ENCODE measurements around the gene KCNG3. TPM values are rescaled to one million over a fixed set of nuclear protein-coding genes. Genes with fewer than 3 reads are reported as not detected.

KCNG3 gene, protein sequence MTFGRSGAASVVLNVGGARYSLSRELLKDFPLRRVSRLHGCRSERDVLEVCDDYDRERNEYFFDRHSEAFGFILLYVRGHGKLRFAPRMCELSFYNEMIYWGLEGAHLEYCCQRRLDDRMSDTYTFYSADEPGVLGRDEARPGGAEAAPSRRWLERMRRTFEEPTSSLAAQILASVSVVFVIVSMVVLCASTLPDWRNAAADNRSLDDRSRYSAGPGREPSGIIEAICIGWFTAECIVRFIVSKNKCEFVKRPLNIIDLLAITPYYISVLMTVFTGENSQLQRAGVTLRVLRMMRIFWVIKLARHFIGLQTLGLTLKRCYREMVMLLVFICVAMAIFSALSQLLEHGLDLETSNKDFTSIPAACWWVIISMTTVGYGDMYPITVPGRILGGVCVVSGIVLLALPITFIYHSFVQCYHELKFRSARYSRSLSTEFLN
- not detected for polyA plus RNA-seq (2013)

DNA sequence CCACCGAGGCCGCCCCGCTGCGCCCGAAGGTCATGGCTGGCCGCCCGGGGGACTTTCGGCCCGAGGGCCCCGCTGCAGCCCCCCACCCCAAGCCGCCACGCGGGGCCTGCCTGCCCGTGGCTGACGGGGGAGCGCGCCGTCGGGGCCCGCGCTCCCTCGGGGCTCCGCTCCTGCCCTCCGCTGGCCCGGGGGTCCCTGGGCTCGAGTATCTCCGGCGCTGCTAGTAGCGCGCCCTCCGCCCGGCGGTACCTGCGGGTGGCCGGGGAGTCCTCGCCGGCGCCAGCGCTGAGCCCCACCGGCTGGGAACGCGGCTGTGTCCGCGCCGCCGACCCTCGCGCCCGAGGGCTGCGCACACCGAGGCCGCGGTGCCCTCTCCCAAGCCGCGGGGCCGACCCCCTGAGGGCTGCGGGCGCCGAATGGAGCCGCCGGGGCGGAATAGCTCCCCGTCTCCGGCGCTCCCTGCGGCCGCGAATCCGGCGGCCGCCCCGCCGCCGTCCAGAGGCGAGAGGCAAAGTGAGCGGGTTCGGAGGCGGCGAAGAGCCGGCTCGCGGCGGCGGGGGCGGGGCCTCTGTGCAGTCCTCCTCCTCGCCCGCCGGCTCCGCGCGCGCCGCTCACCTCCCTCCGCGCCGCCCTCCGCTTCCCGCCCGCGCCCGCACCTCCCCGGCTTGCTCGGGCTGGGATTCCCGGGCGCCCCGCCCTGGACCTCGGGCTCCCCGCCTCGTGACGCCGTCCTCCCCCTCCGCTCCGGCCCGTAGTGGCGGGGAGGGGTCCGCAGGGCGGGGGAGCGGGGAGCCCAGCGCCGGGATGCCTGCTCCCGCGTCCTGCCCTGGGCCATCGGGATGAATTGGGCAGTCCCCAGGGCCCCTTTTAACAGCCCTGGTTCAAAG lies at the start of gene KCNG3:
Gene KCNG3 (minus strand): TSS at position 515 of the 887 bp plus-strand sequence. CDS start 481 bp downstream, at position 34.
- no peak within 1 kb of the TSS for H3K27ac ChIP-seq (ENCODE audit: insufficient read depth in 1 of 2, low read depth in 1 of 2, low read length in 2 of 2, poor library complexity in 1 of 2, severe bottlenecking in 2 of 2)
- ChIA-PET CTCF (interaction anchor here (0.6 to 1.6 kb wide), 2 partner anchors 10 to 170 kb away, joined by 3 to 5 read pairs; no protein-coding TSS in a partner anchor), POLR2A (no interaction called here)
- H3K27me3 ChIP-seq (replicated peaks in 2 of 5; ENCODE audit: control insufficient read depth in 4 of 5, insufficient read depth in 5 of 5, low read length in 4 of 5) = peaks cover 14 to 87% (median 52%) of the 10 kb centered on the region in 5 experiments
- 3% methylated on average over 110 of the region's 123 CpGs for WGBS (ENCODE audit: insufficient coverage)
- H3K4me3 ChIP-seq (ENCODE audit: control insufficient read depth in 1 of 7, extremely low read depth in 1 of 7, insufficient read depth in 4 of 7, low read depth in 2 of 7, low read length in 6 of 7) = peak within 1 kb of the TSS; percentile 23 to 70 (median 54)
- H3K4me1 ChIP-seq (ENCODE audit: control extremely low read depth in 1 of 4, control insufficient read depth in 4 of 4, insufficient read depth in 4 of 4, low read length in 3 of 4) = peaks cover 0 to 26% (median 17%) of the 10 kb centered on the region in 4 experiments
- peak; percentile 39 to 61 (median 59) for DNase-seq
- peaks cover 0 to 4% (median 0%) of the 10 kb centered on the region in 5 experiments for H3K9me3 ChIP-seq (ENCODE audit: control extremely low read depth in 1 of 5, control insufficient read depth in 4 of 5, insufficient read depth in 2 of 5, low read depth in 1 of 5, low read length in 4 of 5)
- no peaks in the 10 kb centered on the region for H3K36me3 ChIP-seq (ENCODE audit: control insufficient read depth in 4 of 4, insufficient read depth in 4 of 4, low read length in 3 of 4)

DNA sequence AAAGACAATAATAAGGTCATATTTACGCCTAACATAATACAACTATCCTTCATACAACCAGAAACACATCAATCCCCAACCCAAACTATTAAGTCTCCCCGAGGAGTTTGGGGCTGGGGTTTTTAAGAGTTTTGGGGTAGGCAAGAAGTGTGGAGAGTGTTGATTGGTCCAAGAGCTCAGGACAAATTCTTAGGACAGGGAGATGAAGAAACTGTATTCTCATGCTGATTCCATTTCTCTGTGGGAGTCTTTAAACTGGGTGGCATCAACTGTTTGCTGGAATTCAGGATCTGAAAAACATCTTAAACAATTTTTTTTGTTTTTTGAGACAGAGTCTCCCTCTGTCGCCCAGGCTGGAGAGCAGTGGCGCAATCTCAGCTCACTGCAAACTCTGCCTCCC lies 49.1 kb upstream of the KCNG3 start:
- Histone ChIP-seq H3K27me3 (replicated peaks in 2 of 5; ENCODE audit: control insufficient read depth in 4 of 5, insufficient read depth in 5 of 5, low read length in 4 of 5) (peaks cover 0 to 8% (median 3%) of the 10 kb centered on the region in 5 experiments), H3K4me3 (ENCODE audit: control insufficient read depth in 1 of 7, extremely low read depth in 1 of 7, insufficient read depth in 4 of 7, low read depth in 2 of 7, low read length in 6 of 7) (no peak overlapping the region), H3K27ac (ENCODE audit: insufficient read depth in 1 of 2, low read depth in 1 of 2, low read length in 2 of 2, poor library complexity in 1 of 2, severe bottlenecking in 2 of 2) (no peak overlapping the region), H3K4me1 (ENCODE audit: control extremely low read depth in 1 of 4, control insufficient read depth in 4 of 4, insufficient read depth in 4 of 4, low read length in 3 of 4) (peaks cover 0 to 7% (median 3%) of the 10 kb centered on the region in 4 experiments), H3K36me3 (ENCODE audit: control insufficient read depth in 4 of 4, insufficient read depth in 4 of 4, low read length in 3 of 4) (no peaks in the 10 kb centered on the region), H3K9me3 (ENCODE audit: control extremely low read depth in 1 of 5, control insufficient read depth in 4 of 5, insufficient read depth in 2 of 5, low read depth in 1 of 5, low read length in 4 of 5) (no peaks in the 10 kb centered on the region)
- ChIA-PET POLR2A (no interaction called here), CTCF (no interaction called here)
- WGBS (ENCODE audit: insufficient coverage) = no CpG with 5 or more reads among the region's 4 CpGs
- DNase-seq = no peak

DNA sequence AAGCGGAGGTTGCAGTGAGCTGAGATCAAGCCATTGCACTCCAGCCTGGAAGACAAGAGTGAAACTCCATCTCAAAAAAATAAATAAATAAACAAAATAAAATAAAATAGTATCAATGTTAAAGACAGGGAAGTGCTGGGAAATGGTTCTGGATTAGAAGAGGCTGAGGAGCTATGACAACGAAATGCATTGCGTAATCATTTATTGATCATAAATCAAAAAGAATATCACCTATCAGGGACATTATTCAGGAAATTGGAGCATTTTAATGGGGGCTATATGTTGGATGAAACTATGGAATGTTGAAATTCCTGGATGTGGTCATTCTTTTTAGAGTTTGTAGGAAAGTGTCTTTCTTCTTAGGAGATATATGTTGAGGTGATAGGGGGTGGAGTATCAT lies 43.7 kb upstream of the KCNG3 start:
- CTCF ChIA-PET = no interaction called here
- no peaks in the 10 kb centered on the region for H3K9me3 ChIP-seq (ENCODE audit: control extremely low read depth in 1 of 5, control insufficient read depth in 4 of 5, insufficient read depth in 2 of 5, low read depth in 1 of 5, low read length in 4 of 5)
- POLR2A ChIA-PET = no interaction called here
- no CpG with 5 or more reads among the region's 3 CpGs for WGBS (ENCODE audit: insufficient coverage)
- H3K4me1 ChIP-seq (ENCODE audit: control extremely low read depth in 1 of 4, control insufficient read depth in 4 of 4, insufficient read depth in 4 of 4, low read length in 3 of 4) = peaks cover 0 to 7% (median 0%) of the 10 kb centered on the region in 4 experiments
- peaks cover 0 to 4% (median 0%) of the 10 kb centered on the region in 5 experiments for H3K27me3 ChIP-seq (replicated peaks in 2 of 5; ENCODE audit: control insufficient read depth in 4 of 5, insufficient read depth in 5 of 5, low read length in 4 of 5)
- H3K4me3 ChIP-seq (ENCODE audit: control insufficient read depth in 1 of 7, extremely low read depth in 1 of 7, insufficient read depth in 4 of 7, low read depth in 2 of 7, low read length in 6 of 7) = no peak overlapping the region
- no peak for DNase-seq
- no peak overlapping the region for H3K27ac ChIP-seq (ENCODE audit: insufficient read depth in 1 of 2, low read depth in 1 of 2, low read length in 2 of 2, poor library complexity in 1 of 2, severe bottlenecking in 2 of 2)
- no peaks in the 10 kb centered on the region for H3K36me3 ChIP-seq (ENCODE audit: control insufficient read depth in 4 of 4, insufficient read depth in 4 of 4, low read length in 3 of 4)

DNA sequence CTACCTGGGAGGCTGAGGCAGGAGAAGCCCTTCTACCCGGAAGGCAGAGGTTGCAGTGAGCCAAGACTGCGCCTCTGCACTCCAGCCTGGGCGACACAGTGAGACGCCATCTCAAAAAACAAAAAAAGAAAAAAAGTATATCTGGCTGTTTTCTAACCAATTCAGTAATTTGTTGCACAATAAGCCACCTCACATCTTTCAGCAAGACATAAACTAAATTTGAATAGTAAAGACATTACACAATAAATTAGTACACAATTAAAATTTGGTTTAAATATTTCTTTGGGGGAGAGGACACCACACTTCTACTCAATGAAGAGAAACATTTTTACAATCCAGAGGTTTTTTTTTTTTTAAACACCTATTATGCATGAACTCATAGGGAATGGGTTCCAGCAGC lies 38.6 kb upstream of the KCNG3 start:
- POLR2A ChIA-PET = no interaction called here
- H3K4me3 ChIP-seq (ENCODE audit: control insufficient read depth in 1 of 7, extremely low read depth in 1 of 7, insufficient read depth in 4 of 7, low read depth in 2 of 7, low read length in 6 of 7) = no peak overlapping the region
- H3K9me3 ChIP-seq (ENCODE audit: control extremely low read depth in 1 of 5, control insufficient read depth in 4 of 5, insufficient read depth in 2 of 5, low read depth in 1 of 5, low read length in 4 of 5) = no peaks in the 10 kb centered on the region
- WGBS (ENCODE audit: insufficient coverage) = 100% methylated on average over 3 of the region's 4 CpGs
- no peak for DNase-seq
- H3K27me3 ChIP-seq (replicated peaks in 2 of 5; ENCODE audit: control insufficient read depth in 4 of 5, insufficient read depth in 5 of 5, low read length in 4 of 5) = peaks cover 0 to 4% (median 0%) of the 10 kb centered on the region in 5 experiments
- CTCF ChIA-PET = no interaction called here
- no peak overlapping the region for H3K27ac ChIP-seq (ENCODE audit: insufficient read depth in 1 of 2, low read depth in 1 of 2, low read length in 2 of 2, poor library complexity in 1 of 2, severe bottlenecking in 2 of 2)
- no peaks in the 10 kb centered on the region for H3K36me3 ChIP-seq (ENCODE audit: control insufficient read depth in 4 of 4, insufficient read depth in 4 of 4, low read length in 3 of 4)
- H3K4me1 ChIP-seq (ENCODE audit: control extremely low read depth in 1 of 4, control insufficient read depth in 4 of 4, insufficient read depth in 4 of 4, low read length in 3 of 4) = no peaks in the 10 kb centered on the region

DNA sequence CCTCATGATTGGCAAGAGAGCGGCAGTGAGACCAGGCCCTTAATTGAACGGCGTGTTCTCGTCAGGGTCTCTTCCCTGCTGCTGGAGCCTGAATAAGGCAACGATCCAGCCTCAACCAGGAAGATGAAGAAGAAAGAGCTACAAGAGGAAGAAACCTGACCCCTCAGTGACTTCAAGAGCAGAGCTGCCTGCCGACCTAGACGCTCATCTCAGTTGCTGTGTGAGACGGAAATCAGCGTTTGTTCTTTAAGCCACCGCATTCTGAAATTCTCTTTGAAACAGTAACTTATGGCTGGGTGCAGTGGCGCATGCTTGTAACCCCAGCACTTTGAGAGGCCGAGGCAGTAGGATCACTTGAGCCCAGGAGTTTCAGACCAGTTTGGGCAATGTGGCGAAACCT lies 29.6 kb upstream of the KCNG3 start:
- ChIA-PET POLR2A (no interaction called here), CTCF (no interaction called here)
- Histone ChIP-seq H3K9me3 (ENCODE audit: control extremely low read depth in 1 of 5, control insufficient read depth in 4 of 5, insufficient read depth in 2 of 5, low read depth in 1 of 5, low read length in 4 of 5) (no peaks in the 10 kb centered on the region), H3K4me1 (ENCODE audit: control extremely low read depth in 1 of 4, control insufficient read depth in 4 of 4, insufficient read depth in 4 of 4, low read length in 3 of 4) (no peaks in the 10 kb centered on the region), H3K27ac (ENCODE audit: insufficient read depth in 1 of 2, low read depth in 1 of 2, low read length in 2 of 2, poor library complexity in 1 of 2, severe bottlenecking in 2 of 2) (no peak overlapping the region), H3K36me3 (ENCODE audit: control insufficient read depth in 4 of 4, insufficient read depth in 4 of 4, low read length in 3 of 4) (no peaks in the 10 kb centered on the region), H3K27me3 (replicated peaks in 2 of 5; ENCODE audit: control insufficient read depth in 4 of 5, insufficient read depth in 5 of 5, low read length in 4 of 5) (peaks cover 0 to 10% (median 0%) of the 10 kb centered on the region in 5 experiments), H3K4me3 (ENCODE audit: control insufficient read depth in 1 of 7, extremely low read depth in 1 of 7, insufficient read depth in 4 of 7, low read depth in 2 of 7, low read length in 6 of 7) (no peak overlapping the region)
- WGBS (ENCODE audit: insufficient coverage) = 93% methylated on average over 11 of the region's 13 CpGs
- no peak for DNase-seq

DNA sequence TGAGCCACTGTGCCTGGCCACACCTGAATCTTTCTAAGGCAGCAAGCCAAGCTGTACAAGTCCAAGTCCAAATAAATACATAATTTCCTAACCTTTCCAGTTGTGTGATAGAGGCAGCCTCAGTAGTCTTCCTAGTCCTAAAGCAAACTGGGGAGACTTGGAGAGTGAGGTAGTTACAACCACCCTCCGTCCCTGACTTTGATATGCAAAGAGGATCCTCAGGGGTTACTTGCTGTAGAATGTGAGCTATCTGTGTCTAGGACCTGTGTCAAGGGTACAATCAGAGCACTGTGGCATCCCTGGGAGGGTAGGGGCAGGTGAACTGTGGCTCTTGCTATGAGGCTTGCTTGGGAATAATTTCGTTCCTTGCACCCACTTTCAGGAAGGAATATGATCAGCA lies 28.3 kb upstream of the KCNG3 start:
- Histone ChIP-seq H3K4me3 (ENCODE audit: control insufficient read depth in 1 of 7, extremely low read depth in 1 of 7, insufficient read depth in 4 of 7, low read depth in 2 of 7, low read length in 6 of 7) (no peak overlapping the region), H3K4me1 (ENCODE audit: control extremely low read depth in 1 of 4, control insufficient read depth in 4 of 4, insufficient read depth in 4 of 4, low read length in 3 of 4) (no peaks in the 10 kb centered on the region), H3K9me3 (ENCODE audit: control extremely low read depth in 1 of 5, control insufficient read depth in 4 of 5, insufficient read depth in 2 of 5, low read depth in 1 of 5, low read length in 4 of 5) (no peaks in the 10 kb centered on the region), H3K27me3 (replicated peaks in 2 of 5; ENCODE audit: control insufficient read depth in 4 of 5, insufficient read depth in 5 of 5, low read length in 4 of 5) (peaks cover 0 to 10% (median 0%) of the 10 kb centered on the region in 5 experiments), H3K27ac (ENCODE audit: insufficient read depth in 1 of 2, low read depth in 1 of 2, low read length in 2 of 2, poor library complexity in 1 of 2, severe bottlenecking in 2 of 2) (no peak overlapping the region), H3K36me3 (ENCODE audit: control insufficient read depth in 4 of 4, insufficient read depth in 4 of 4, low read length in 3 of 4) (no peaks in the 10 kb centered on the region)
- ChIA-PET POLR2A (interaction anchor here (0.6 kb wide), 1 partner anchor 21 kb away, joined by 6 read pairs; no protein-coding TSS in a partner anchor), CTCF (no interaction called here)
- DNase-seq = no peak
- 64% methylated on average over 2 of the region's 2 CpGs for WGBS (ENCODE audit: insufficient coverage)

Measured in common myeloid progenitor, CD34-positive (primary cell).